ENCODE measurements around the gene MNAT1.

- TF ChIP-seq CTCF (IDR thresholded peaks at IDR 0.05) = no peak
- no peak for TF ChIP-seq POLR2A (IDR thresholded peaks at IDR 0.05)
Measured at GRCh38 chr14:60839657-60840056, 105.1 kb downstream of the MNAT1 start.

Measured in lower leg skin (tissue), 3 donors.